ENCODE measurements around the gene SRI.

DNA sequence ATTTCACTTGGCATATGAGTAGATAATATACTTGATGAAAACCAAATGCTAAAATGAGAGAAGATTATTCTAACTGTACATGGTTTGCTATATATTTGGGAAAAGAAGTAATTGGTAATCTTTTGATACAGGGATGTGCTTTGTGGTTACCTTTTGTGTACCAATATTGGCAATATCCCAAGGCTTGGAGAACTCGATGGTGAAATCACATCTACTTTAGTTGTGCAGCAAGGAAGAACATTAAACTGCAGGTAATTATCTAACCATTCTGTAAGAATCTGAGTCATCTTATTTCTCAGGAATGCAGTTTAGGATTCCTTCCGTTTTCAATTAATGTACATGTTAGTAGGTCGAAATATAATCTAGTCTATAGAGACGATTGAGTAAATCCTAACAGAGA is 64.1 kb downstream of the SRI start:
- TF ChIP-seq POLR2A (IDR thresholded peaks at IDR 0.05): no peak
- TF ChIP-seq, protein P1, sequence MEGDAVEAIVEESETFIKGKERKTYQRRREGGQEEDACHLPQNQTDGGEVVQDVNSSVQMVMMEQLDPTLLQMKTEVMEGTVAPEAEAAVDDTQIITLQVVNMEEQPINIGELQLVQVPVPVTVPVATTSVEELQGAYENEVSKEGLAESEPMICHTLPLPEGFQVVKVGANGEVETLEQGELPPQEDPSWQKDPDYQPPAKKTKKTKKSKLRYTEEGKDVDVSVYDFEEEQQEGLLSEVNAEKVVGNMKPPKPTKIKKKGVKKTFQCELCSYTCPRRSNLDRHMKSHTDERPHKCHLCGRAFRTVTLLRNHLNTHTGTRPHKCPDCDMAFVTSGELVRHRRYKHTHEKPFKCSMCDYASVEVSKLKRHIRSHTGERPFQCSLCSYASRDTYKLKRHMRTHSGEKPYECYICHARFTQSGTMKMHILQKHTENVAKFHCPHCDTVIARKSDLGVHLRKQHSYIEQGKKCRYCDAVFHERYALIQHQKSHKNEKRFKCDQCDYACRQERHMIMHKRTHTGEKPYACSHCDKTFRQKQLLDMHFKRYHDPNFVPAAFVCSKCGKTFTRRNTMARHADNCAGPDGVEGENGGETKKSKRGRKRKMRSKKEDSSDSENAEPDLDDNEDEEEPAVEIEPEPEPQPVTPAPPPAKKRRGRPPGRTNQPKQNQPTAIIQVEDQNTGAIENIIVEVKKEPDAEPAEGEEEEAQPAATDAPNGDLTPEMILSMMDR (IDR thresholded peaks at IDR 0.05): no peak

All from esophagus squamous epithelium (tissue), 4 donors.